HG03442 (cell line): ENCODE data around the gene SYCN.

Source experiments
- ATAC-seq: cut with Tn5 transposase; IDR thresholded peaks from one replicate; pipeline ENCODE4 v1.9.1; 2021; ENCODE audit warnings: mild to moderate bottlenecking, moderate library complexity; ENCODE audit not compliant: unreplicated experiment

Gene SYCN

GRCh38 chr19:39172700-39173501, 31.2 kb downstream of the SYCN start:
- ATAC-seq: no peak

GRCh38 chr19:39171479-39172465, 32.3 kb downstream of the SYCN start:
- ATAC-seq: no peak

- ATAC-seq: no peak
These were observed 33.5 kb downstream of the SYCN start for GRCh38 chr19:39170386-39171231.

GRCh38 chr19:39169143-39169810, 34.8 kb downstream of the SYCN start:
- ATAC-seq: no peak

GRCh38 chr19:39168258-39169142, 35.6 kb downstream of the SYCN start:
- no peak for ATAC-seq

GRCh38 chr19:39167461-39168257, 36.4 kb downstream of the SYCN start:
- ATAC-seq: no peak

GRCh38 chr19:39166571-39167391, 37.3 kb downstream of the SYCN start:
- ATAC-seq: no peak

GRCh38 chr19:39165857-39166256, 38.2 kb downstream of the SYCN start:
- no peak for ATAC-seq

GRCh38 chr19:39164289-39164688, 39.8 kb downstream of the SYCN start:
- no peak for ATAC-seq

- no peak for ATAC-seq
These were observed 40.4 kb downstream of the SYCN start for GRCh38 chr19:39163621-39164020.

- ATAC-seq: no peak
These were observed 41.5 kb downstream of the SYCN start for GRCh38 chr19:39162441-39163043.

GRCh38 chr19:39160889-39161672, 43.0 kb downstream of the SYCN start:
- ATAC-seq: no peak

GRCh38 chr19:39160523-39160861, 43.6 kb downstream of the SYCN start:
- no peak for ATAC-seq

- ATAC-seq: no peak
These were observed 45.3 kb downstream of the SYCN start for GRCh38 chr19:39158646-39159260.

GRCh38 chr19:39157997-39158389, 46.1 kb downstream of the SYCN start:
- ATAC-seq: no peak
